ENCODE measurements around the gene PKNOX1.
A peak's percentile ranks its signal among the peaks of the same experiment; 100 is the strongest.
"Not testable (repeated sequence)": the region's sequence is repeated elsewhere in the genome, so short reads cannot be mapped to it uniquely, and the experiment has no call there.

PKNOX1 gene

DNA sequence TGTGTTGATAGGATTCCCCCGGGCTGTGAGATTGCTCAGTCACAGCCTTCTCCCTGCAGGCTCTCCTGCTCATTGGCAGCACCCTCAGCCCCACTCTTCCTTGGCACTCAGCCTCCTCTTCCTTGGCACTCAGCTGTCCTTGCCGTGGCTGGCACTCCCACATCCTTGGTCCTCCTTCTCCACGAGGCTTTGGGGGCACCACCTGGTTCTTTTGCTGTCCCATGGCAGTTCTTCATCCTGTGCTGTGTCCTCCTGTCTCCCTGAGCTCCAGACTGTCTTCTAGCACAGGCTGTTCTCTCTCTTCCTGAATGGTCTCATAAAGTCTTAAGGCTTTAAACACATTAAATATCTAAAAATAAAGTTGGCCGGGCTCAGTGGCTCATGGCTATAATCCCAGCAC lies 27.0 kb downstream of the PKNOX1 start:
- no peak for DNase-seq (ENCODE audit: low read depth)
- TF ChIP-seq, protein P1, sequence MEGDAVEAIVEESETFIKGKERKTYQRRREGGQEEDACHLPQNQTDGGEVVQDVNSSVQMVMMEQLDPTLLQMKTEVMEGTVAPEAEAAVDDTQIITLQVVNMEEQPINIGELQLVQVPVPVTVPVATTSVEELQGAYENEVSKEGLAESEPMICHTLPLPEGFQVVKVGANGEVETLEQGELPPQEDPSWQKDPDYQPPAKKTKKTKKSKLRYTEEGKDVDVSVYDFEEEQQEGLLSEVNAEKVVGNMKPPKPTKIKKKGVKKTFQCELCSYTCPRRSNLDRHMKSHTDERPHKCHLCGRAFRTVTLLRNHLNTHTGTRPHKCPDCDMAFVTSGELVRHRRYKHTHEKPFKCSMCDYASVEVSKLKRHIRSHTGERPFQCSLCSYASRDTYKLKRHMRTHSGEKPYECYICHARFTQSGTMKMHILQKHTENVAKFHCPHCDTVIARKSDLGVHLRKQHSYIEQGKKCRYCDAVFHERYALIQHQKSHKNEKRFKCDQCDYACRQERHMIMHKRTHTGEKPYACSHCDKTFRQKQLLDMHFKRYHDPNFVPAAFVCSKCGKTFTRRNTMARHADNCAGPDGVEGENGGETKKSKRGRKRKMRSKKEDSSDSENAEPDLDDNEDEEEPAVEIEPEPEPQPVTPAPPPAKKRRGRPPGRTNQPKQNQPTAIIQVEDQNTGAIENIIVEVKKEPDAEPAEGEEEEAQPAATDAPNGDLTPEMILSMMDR (IDR thresholded peaks at IDR 0.05; ENCODE audit: insufficient read depth, low read depth, low read length, missing control alignments), result no peak
- H3K4me3 ChIP-seq (ENCODE audit: low read length), result no peak overlapping the region

DNA sequence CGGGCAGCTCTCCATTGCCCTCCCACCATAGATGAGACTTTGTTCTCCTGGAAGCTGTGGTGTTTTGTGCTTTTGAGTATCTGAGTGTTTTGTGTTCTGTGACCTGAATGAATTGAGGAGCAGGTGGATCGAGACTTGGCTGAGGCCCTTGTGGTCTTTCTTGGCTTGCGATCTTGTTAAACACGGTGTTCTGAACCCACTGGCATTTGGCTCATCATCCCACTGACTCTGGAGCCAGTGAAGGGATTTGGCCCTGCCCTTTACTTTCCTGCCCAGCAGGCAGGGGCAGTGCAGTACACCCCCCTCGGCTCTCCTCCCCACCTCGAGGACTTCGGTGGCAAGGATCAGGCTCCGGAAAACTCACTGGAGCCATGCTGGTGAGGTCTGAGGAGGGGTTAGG lies 30.6 kb downstream of the PKNOX1 start:
- DNase-seq (ENCODE audit: low read depth), result no peak
- TF ChIP-seq, protein P1 (IDR thresholded peaks at IDR 0.05; ENCODE audit: insufficient read depth, low read depth, low read length, missing control alignments), result no peak
- H3K4me3 ChIP-seq (ENCODE audit: low read length), result no peak overlapping the region

DNA sequence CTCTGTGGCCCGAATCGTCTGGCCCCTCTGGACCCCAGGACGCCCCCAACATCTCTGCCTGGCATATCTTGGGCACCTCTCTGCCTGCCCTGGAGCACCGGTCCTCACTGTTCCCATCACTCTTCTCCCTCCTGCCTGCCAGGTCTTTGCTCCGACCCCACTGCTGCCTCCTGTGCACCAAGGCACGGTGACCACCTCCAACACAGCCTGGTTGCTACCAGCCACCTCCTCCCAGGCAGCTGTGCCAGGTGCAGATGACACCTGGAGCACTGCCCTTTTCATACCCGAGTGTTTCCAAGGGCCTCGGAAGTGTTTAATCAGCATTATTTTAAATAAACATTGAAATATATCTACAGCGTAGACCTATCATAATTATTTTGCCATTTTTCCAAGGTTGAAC lies 31.3 kb downstream of the PKNOX1 start:
- no peak for DNase-seq (ENCODE audit: low read depth)
- H3K4me3 ChIP-seq (ENCODE audit: low read length), result no peak overlapping the region
- TF ChIP-seq, protein P1 (IDR thresholded peaks at IDR 0.05; ENCODE audit: insufficient read depth, low read depth, low read length, missing control alignments), result no peak

DNA sequence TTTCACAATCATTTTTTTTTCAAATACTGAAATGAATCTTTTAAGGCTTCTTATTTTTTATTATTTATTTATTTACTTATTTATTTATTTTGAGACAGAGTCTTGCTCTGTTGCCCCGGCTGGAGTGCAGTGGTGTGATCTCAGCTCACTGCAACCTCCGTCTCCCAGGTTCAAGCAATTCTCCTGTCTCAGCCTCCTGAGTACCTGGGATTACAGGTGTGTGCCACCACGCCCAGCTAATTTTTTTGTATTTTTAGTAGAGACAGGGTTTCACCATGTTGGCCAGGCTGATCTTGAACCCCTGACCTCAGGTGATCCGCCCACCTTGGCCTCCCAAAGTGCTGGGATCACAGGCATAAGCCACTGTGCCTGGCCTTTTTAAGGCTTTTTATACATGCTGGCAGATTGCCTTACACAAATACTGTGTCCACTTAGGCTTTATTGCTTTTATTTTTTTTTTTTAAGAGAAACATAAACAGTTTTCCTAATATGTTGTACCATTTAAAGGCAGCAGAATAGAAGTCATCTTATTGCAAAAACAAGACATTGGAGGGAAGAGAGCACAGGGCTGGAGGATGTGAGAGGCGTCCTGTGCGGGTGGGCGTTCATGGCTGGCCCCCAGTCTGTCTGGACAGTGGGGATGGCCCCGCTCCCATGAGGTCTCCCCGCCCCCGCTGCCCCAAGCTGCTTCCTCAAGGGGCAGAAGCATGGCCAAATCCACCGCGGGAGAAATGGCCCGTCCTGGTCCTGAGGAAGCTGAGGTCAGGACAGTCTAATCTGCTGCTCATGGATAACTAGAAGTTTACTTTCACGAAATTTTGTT lies 31.9 kb downstream of the PKNOX1 start:
- H3K4me3 ChIP-seq (ENCODE audit: low read length); DNase-seq (ENCODE audit: low read depth): not testable (repeated sequence)

DNA sequence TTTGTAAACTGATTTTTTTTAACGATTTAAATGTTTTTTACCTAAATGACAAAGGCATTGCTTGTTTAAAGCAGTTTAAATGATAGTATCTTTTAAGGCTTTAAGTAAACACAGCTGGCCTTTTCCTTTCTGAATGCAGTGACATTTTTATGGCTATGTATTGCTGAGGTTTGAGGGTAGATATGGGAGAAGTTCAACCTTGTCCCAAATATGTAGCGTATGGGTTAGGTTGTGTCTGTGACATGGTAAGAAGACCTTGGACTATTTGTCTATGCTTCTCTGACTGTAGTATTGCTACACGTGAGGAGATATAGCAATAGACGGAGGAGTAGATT lies 32.5 kb downstream of the PKNOX1 start:
- no peak overlapping the region for H3K4me3 ChIP-seq (ENCODE audit: low read length)
- TF ChIP-seq, protein P1 (IDR thresholded peaks at IDR 0.05; ENCODE audit: insufficient read depth, low read depth, low read length, missing control alignments), result no peak
- no peak for DNase-seq (ENCODE audit: low read depth)

DNA sequence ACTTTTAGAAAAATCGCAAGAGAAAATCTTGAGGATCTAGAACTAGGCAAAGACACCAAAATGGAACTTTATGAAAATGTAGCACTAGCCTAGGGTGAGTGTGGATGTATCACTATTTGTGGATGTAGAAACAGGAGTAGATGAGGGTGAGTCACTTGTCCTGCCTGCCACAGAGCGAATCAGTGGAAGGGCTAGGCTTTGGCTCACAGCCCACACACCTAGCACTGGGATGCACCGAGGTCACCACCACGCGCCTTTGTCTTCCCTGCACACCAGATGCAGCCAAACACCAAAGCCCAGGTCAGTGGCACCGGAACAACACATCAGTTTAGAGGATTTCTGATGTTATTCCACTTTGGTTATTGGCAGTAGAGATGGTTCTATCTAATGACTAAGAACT lies 38.2 kb downstream of the PKNOX1 start:
- DNase-seq (ENCODE audit: low read depth), result peak; percentile 82
- TF ChIP-seq, protein P1 (IDR thresholded peaks at IDR 0.05; ENCODE audit: insufficient read depth, low read depth, low read length, missing control alignments), result no peak

DNA sequence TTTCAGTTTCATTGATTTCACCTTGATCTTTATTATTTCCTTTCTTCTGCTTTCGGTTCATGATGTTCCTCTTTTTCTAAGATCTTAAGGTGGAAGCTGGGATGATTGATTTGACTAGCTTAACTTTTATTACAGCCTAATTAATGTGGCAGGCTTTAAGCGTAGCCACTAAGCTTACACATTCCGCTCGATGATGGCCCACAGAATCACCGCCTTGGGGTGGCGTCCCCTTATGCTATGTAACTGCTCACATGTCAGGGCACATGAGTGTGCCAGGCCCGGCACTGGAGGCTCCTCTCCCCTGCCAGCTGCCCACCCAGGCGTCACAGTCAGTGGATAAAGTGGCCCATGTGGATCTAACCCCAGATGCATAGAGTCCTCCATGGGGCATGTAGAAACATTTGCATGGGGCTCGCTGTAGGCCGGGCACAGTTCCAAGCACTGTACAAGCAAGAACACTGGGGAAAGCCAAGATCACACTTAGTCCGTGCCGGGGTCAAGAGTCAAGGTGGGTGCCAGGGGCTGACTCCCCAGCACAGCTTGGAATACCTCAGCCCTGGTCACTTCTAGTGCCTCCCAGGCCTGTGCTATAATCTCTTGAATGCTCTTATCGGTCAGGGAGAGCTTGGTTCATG lies 41.7 kb downstream of the PKNOX1 start:
- H3K4me3 ChIP-seq (ENCODE audit: low read length), result no peak overlapping the region
- no peak for DNase-seq (ENCODE audit: low read depth)
- TF ChIP-seq, protein P1 (IDR thresholded peaks at IDR 0.05; ENCODE audit: insufficient read depth, low read depth, low read length, missing control alignments), result no peak

More for the DNA sequence above, 38.2 kb downstream of the PKNOX1 start:
- no peak overlapping the region for H3K4me3 ChIP-seq (ENCODE audit: low read length)
